GM12874 (cell line): ENCODE data around the gene TMEM82.

Experiments
- TF ChIP-seq, protein P1 (sequence below): IDR thresholded peaks from 2 replicates; pipeline ENCODE4 v1.5.1; 2011; ENCODE audit warnings: low read depth, mild to moderate bottlenecking, control low read depth, low read length, moderate library complexity; ENCODE audit not compliant: insufficient read depth

Gene TMEM82

DNA sequence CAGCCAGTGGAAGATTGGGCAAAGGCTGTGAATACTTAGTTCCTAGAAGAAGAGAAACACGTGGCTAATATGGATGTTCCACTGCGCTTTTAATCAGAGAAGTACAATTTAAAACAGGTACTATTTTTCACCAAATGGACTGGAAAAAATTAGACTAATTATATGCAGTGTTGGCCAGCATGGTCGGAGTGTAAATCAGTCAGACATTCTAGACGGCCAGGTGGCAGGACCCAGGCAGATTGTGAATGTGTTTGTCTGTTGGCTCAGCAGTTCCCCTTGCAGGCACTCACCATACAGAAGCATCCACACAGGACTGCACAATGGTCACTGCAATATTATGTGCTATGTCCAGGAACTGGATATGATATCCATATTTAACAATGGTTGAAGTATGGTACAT, 30.1 kb upstream of the TMEM82 start:
- TF ChIP-seq, protein P1, sequence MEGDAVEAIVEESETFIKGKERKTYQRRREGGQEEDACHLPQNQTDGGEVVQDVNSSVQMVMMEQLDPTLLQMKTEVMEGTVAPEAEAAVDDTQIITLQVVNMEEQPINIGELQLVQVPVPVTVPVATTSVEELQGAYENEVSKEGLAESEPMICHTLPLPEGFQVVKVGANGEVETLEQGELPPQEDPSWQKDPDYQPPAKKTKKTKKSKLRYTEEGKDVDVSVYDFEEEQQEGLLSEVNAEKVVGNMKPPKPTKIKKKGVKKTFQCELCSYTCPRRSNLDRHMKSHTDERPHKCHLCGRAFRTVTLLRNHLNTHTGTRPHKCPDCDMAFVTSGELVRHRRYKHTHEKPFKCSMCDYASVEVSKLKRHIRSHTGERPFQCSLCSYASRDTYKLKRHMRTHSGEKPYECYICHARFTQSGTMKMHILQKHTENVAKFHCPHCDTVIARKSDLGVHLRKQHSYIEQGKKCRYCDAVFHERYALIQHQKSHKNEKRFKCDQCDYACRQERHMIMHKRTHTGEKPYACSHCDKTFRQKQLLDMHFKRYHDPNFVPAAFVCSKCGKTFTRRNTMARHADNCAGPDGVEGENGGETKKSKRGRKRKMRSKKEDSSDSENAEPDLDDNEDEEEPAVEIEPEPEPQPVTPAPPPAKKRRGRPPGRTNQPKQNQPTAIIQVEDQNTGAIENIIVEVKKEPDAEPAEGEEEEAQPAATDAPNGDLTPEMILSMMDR = no peak

DNA sequence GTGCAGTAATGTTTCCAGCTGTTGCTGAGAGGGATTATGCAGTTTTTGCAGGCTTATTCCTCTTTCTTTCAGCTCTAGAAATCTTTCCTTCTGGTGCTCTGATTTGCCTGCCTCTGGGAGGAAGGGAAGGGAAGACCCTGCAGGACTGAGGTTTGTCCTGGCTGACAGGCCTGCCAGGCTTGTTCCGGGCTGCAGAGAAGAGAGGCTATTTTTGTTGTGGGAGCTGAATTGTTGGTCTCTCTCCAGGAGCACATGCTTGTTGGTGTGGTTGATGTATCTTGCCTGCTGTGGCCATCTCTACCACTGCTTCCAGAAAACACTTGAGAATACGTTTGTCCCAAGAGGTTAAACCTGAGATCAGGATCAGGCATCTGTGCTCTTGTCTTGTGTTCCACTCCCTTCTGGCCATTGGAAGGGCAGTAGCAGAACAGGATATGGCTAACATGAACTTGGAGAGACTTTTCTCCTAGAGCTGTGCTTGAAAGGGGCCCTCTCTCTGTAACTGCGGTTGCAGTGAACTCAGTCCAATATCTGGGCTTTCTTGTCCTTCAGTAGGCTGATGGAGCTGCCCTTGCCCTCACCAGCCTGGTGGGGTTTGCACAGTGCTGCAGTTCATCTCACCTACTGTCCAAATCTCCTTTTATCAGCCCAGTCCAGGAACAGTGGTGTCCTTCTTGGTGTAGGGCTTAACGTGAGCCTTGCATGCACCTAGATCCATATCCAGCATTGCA, 27.7 kb upstream of the TMEM82 start:
- TF ChIP-seq, protein P1 = no peak

DNA sequence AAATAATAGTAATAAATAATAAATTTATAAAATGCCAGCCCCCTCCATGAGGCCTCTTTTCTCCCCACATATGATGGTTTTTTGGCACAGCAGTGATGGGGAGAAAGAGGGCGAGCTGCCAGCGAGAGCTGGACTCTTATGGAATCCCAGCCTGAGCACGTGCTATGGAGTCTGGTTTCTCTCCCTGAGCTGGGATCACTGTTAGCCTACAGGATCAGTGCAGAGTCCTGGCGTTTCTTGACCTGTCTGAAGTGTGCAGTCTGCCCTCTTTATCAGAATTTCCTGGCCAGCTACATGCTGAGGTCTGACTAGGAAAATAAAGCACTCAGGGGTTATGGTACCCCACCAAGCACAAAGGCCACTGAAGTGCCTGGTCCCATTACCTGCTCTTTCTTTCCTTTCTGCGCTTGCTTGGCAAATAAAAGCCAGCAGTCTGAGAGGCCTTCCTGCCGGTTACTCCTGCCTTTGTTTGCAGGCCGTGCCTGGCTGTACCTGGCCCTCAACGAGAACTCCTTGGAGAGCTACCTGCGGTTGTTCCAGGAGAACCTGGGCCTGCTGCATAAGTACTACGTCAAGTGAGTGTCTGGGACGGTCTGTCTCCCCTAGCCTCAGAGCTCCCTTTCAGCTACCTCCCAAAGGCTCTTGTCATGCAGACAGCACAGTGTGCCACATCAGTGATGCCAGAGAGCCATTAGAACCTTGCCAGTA, 24.7 kb upstream of the TMEM82 start:
- TF ChIP-seq, protein P1 = no peak

DNA sequence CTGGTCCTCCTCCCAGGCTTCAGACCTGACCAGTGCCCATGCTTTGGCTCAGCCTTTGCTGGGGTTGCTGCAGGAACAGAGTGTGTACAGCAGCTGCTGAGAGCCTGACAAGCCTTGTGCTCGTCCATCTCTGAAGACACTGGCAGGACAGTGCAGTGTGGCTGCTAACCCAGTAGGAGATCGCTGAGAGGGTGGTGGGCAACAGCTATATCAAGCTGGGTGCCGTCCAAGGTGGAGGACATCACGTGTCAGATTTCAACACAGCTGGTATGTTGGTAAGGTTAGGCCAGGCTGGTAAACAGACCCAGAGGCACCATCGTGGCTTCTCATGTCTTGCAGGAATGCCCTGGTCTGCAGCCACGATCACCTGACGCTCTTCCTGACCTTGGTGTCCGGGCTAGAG, 24.1 kb upstream of the TMEM82 start:
- TF ChIP-seq, protein P1 = no peak

DNA sequence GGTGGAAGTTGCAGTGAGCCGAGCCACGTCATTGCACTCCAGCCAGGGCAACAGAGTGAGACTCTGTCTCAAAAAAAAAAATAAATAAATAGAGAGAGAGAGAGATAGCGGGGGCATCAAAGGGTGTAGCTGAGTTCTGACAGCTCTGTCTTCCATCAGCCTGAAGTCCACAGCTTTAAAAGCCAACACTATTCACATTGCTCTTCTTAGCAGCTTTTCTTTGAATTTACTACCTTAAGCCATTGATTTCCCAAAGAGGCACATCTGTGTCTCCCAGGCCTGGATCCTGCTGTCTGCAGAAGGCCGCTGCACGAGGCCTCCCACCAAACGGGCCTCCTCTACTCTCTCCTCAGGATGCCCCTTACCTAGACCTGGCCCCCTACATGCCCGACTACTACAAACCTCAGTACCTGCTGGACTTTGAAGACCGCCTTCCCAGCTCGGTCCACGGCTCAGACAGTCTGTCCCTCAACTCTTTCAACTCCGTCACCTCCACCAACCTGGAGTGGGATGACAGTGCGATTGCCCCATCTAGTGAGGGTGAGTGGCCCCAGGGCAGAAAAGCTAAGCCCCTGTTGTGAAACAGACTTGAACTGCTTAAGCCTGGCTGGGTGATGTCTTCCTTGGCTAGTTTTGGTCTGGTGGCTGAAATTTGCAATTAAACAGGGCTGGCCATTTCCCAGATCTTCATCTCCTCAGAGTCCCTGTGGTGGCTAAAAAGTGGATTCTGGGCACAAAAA, 22.7 kb upstream of the TMEM82 start:
- TF ChIP-seq, protein P1 = no peak

DNA sequence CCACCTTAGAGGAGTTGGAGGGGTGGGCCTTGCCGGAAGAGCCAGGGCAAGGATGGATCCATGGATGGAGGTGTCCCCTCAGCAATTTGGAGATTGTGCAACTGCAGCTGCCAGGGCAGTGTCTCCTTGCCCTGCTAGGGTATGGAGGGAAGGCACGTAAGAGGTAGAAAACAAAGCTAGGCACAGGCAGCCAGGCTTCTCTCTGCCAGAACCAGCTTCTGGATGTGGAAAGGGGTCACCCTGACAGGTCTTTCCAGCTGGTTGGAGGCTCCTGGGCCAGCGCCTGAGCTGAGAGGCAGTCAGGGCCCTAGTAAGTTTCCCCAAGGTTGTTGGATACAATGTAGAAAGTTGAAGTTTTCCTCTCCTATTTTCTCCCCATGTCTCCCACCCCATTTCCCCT, 21.4 kb upstream of the TMEM82 start:
- TF ChIP-seq, protein P1 = no peak

DNA sequence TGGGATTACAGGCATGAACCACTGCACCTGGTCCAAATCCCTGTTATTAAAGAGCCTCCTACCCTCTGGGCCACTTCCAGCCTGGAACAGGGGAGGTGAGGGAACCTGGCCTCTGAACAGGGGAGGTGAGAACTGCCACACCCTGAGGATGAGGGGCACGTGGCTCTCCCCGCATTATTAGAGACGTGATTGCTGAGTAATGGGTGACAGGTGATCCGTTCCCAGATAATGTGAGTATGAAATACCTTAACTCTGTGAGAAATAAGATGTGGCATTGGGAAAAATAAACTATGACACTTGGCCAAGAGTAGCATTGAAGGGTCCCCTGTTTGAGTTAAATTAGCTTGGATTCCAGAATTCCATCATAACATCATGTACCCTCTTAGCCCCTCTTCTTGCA, 19.9 kb upstream of the TMEM82 start:
- TF ChIP-seq, protein P1 = no peak
